CD4-positive, alpha-beta T cell treated with Interleukin-10 for 1 hour (primary cell): ENCODE results near the gene ITK.
A peak's percentile ranks its signal among the peaks of the same experiment; 100 is the strongest.

Source experiments
- DNase-seq: peaks from one replicate; pipeline ENCODE4 v3.0.0-alpha.2; 2020

The ITK gene

DNA sequence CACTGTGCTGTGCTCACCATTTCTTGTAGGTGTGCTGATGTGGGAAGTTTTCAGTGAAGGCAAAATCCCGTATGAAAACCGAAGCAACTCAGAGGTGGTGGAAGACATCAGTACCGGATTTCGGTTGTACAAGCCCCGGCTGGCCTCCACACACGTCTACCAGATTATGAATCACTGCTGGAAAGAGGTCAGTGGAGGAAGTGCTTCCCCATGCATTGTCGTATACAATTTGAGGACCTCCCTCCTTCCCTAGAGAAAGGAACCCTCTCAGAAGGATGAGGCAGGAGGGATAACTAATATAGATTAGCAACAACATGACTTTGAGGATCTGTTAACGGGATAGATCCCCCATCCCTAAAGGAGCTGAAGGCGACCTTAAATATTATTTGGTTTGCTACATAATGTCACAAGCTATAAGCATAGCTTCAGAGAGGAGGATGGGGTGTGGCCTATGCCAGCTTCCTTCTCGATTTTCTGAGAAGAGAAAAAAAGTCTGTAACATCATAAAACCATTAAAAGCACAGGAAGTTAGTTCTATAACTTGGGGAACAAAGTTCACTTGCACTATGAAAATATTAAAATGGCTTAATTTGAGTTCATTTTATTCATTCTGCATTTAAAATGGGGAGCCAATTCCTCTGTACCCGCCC is 68.3 kb downstream of the ITK start:
- DNase-seq, result peak; percentile 60

- DNase-seq, result peak; percentile 80
Measured at GRCh38 chr5:157252711-157253465, 72.2 kb downstream of the ITK start.

- DNase-seq, result peak; percentile 54
Measured at GRCh38 chr5:157253547-157253946, 72.9 kb downstream of the ITK start.

GRCh38 chr5:157258450-157258849 is 77.8 kb downstream of the ITK start:
- DNase-seq, result no peak

- no peak for DNase-seq
Measured at GRCh38 chr5:157259699-157260098, 79.1 kb downstream of the ITK start.

DNA sequence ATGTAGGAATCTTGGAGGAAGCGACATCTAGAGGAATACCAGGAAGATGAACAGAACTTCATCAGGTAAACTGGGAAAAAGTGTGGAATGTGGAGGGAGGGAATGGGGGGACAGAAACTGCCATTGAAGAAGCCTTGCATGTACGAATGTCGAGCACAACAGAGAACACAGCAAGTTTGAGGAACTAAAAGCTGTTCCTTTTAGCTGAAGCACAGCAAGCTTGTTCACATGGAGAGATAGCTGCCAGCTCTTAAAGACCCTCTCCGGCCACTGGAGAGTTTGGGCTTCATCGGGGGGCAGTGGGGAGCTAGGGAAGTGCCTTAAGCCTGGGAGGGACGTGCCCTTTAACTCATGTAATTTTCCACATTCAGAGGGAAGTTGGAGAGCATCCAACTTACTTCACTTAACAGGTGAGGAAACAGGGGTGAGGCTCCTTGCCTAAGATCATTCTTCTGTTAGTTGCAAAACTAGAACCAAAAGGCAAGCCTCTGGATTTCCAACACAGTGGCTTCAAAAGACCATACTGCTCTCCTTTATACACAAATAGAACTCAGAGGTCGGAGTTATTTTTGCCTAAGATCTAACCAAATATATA is 83.0 kb downstream of the ITK start:
- no peak for DNase-seq

DNA sequence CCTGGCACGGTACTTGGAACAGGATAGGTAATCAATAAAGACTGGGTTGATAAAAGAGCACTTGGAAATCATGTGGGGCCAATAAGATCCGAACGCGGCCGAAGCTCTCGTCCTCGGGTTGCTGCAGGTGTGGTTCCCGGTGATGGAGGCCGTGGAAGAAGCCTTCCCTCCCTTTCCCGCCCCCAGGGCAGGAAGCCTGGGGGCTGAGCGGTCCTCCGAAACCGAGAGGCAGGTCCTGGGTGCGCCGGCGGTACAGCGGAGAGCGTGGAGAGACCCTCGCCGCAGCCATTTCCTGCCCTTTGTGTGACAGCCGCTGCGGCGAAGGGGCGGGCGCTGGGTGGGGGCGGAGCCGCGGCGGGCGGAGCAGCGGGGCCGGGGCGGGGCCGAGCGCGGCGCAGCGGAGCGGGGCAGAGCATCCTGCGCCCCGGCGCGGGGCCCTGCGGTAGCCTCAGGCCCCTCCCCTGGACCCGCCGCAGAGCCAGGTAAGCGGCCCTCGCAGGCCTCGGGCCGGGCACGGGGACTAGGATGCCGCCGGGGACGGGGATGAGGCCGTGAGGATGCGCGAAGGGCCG is 85.2 kb downstream of the ITK start, which contains the start of gene CYFIP2:
CYFIP2 (plus strand) TSS at position 410 of the 572 bp plus-strand sequence. CDS start 19,239 bp downstream, outside the sequence.
- DNase-seq, result peak; percentile 89

DNA sequence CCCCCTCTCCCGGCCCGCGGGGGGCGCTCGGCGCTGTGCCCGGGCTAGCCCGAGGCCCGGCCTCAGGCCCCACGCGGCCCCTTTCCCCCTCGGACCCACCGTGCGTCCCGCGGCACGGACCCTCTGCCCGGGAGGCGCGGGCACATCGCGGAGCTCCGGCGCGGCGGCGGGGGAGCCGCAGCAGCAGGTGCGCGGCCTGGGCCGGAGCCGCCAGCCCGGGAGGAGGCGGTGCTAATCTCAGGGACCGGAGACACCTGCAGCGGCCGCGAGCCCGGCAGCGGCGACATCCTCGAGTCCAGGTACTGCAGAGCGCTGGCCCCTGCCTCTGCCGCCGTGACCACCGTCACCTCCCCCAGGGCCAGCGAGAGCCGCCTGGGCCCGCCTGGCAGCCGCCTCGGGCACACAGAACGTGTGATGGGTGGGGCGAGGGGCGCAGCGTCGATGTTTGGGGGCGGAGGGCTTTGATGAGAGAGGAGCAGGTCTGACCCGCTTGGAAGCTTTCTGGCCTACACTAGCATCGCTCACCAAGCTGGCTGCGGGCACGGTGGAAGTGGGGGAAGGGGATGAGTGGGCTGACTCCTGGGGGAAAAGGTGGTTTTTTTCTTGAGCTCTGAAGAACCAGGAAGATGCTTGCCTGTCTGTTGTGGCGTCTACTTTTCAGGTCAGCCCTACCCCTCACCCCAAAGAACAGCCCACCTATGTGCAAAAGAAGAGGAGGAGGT is 85.8 kb downstream of the ITK start:
- peak; percentile 58 for DNase-seq

DNA sequence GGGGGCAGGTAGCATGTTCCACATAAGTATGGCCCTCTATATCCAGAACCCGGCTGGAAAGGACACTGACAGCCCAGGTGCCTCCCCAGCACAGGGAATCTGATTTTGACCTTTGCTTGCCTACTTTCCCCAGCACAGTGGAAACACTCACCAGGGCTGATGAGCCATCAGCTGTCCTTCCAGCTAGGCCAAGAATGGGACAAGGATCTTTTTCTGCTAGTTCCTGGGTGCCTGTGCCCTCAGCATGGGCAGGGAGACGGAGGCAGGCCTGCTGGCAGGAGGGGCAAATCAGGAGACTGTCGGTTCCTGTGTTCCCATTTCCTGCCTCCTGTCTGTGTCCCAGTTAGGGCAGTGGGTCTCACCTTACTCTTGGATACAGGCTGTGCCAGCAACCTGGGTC is 86.4 kb downstream of the ITK start:
- DNase-seq, result no peak

- no peak for DNase-seq
Measured at GRCh38 chr5:157267761-157268480, 87.3 kb downstream of the ITK start.

DNA sequence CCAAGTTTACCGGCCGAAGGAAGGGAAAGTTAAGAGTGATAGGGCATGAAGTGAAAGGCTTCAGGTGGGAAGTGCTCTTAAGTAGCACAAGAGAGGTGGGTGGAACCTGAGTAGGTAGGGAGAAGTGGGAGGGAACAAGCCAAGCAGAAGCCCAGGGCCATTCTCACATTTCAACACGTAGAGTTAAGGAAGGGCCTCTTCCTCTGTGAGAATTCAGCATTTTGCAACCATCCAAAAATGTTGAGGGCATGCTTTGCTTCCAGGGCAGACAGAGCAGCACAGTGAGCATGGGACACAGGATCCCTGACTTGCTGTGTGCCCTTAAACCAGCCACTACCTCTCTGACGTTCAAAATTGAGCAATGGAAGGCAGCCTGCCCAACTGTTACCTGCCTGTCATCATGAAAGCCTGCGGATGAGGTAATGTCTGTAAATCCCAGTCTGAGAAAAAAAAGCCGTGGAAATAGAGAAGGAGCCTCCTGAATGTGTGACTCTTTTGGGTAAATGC is 88.6 kb downstream of the ITK start:
- DNase-seq, result peak; percentile 49

- no peak for DNase-seq
Measured at GRCh38 chr5:157269761-157270272, 89.2 kb downstream of the ITK start.

GRCh38 chr5:157270771-157271170 is 90.1 kb downstream of the ITK start:
- no peak for DNase-seq

GRCh38 chr5:157271740-157272271 is 91.2 kb downstream of the ITK start:
- peak; percentile 94 for DNase-seq

DNA sequence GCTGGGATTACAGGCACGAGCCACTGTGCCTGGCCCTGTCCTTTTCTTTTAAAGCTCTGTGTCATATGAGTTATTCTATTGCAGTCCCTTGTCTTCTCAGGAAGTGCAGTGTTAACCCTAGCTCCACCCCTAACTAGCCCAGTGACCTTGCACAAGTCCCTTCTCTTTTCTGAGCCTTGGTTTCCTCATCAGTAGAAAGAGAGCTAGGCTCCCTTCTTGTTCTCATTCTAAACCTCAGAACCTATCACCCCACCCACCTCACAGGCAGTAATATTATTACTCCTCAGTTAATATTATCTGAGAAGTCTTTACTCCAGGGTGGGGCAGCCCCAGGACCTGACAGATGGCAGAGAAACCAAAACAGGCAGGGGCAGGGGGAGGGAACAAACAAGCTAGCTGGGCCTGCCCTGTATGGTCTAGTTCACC is 92.5 kb downstream of the ITK start:
- peak; percentile 65 for DNase-seq

GRCh38 chr5:157275403-157275802 is 94.8 kb downstream of the ITK start:
- no peak for DNase-seq

DNA sequence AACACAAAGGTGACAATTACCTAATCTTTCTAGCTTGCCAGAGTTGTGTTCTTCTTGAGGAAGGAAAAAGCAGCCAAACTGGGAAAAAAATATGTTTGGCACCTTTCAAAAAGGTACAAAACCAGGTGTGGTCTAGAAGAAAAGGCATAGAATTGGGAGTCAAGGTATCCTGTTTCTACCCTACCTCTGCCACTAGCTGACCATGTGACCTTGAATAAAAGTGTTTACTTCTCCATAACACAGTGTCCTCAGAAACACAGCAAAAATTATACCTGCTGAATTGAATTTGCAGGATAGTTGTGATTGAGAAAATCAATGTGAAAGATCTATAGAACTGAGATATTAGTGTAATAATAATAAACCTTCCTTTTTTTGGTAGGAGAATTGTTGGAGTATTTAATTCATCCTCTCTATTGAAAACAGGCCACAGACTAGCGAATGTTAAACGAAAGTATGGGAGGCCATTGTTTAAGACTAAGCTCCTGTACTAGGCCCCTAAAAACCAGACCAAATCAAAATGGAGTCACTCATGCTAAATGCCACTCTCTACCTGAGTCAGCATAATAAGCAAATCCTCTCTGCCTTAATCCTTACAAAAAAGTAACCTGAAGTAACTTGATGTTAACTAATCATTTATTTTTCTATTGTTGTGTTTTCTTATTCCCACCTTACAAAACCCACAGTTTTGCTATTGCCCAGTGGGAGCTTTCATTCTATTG is 97.8 kb downstream of the ITK start:
- DNase-seq, result no peak

GRCh38 chr5:157279605-157280239 is 99.1 kb downstream of the ITK start:
- DNase-seq, result no peak

DNA sequence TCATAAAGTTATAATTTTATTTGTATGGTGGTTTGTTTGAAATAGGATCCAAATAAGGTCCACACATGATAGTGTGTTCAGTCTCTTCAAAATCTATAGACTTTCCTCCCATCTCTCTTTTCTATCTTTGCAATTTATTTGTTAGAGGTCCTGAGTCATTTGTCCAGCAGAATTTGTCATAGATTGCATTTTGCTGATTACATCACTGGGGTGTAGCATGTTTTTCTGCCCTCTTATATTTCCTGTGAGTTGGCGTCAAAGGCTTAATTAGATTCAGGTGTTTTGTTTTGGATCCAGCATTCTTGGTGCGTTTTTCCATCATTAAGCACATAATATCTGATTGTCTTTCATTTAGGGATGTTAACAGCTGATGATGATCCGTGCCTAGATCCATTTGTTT is 100.3 kb downstream of the ITK start:
- no peak for DNase-seq

- DNase-seq, result no peak
Measured at GRCh38 chr5:157282150-157282549, 101.5 kb downstream of the ITK start.
